ENCODE data around the gene ING1.
A peak's percentile ranks its signal among the peaks of the same experiment; 100 is the strongest.

ING1 gene

DNA sequence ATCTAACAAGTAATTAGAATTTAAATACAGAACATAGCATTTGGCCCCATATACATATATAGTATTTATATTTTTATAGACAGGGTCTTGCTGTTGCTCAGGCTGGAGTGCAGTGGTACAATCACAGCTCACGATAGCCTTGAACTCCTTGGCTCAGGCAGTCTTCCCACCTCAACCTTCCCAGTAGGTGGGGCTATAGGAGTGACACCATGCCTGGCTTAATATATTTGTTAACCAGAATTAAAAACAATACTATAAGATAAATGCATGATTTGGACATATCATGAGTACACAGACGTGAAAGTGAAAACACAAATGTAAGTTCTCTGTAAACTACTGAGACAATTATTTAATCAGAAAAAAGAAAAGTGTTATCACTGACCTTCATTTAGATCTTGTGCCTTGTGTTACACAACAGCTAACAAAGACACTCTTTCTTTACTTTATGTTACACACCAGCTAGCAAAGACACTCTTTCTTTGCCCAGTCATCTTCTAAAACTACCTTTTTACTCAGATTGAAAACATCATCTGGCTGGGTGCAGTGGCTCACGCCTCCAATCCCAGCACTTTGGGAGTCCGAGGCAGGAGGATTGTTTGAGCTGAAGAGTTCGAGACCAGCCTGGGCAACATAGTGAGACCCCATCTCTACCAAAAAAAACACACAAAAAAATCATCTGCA, 30.2 kb upstream of the ING1 start:
- DNase-seq: peak in 1 of 2 donors; percentile 49
- Histone ChIP-seq H2BK120ac (ENCODE audit: insufficient read depth, low read length, poor library complexity) (no peak overlapping the region), H4K8ac (ENCODE audit: low read depth, low read length) (no peak overlapping the region), H3K4me3 (ENCODE audit: low read depth, low read length) (no peak overlapping the region), H2AK5ac (ENCODE audit: low read length) (no peak overlapping the region), H3K9ac (ENCODE audit: low read length) (no peak overlapping the region), H2BK12ac (ENCODE audit: low read length) (no peak overlapping the region), H3K4ac (ENCODE audit: low read depth, low read length) (no peak overlapping the region), H3K14ac (ENCODE audit: low read length) (no peak overlapping the region), H3K23ac (ENCODE audit: low read length) (no peak overlapping the region), H3K9me3 (ENCODE audit: insufficient read depth, low read depth, low read length) (no peaks in the 10 kb centered on the region), H3K36me3 (ENCODE audit: control insufficient read depth in 1 of 2, insufficient read depth in 2 of 2, low read length in 2 of 2) (peaks cover 45 to 58% of the 10 kb centered on the region in 2 experiments), H3K27ac (ENCODE audit: low read depth, low read length) (no peak overlapping the region), H3K18ac (ENCODE audit: low read length) (no peak overlapping the region), H3K27me3 (ENCODE audit: insufficient read depth, low read length) (no peaks in the 10 kb centered on the region), H4K91ac (ENCODE audit: low read depth, low read length) (no peak overlapping the region), H3K79me2 (ENCODE audit: control insufficient read depth, insufficient read depth, low read length, poor library complexity) (no peaks in the 10 kb centered on the region), H3K4me2 (ENCODE audit: low read length) (no peak overlapping the region), H3K4me1 (ENCODE audit: control insufficient read depth in 1 of 2, insufficient read depth in 2 of 2, low read length in 2 of 2) (no peaks in the 10 kb centered on the region), H2AFZ (ENCODE audit: insufficient read depth, low read length, poor library complexity) (no peak overlapping the region), H2BK5ac (ENCODE audit: low read depth, low read length, poor library complexity) (no peak overlapping the region), H4K12ac (ENCODE audit: low read depth, low read length) (no peak overlapping the region), H3K79me1 (ENCODE audit: low read length) (no peaks in the 10 kb centered on the region)
- WGBS (ENCODE audit: extremely low coverage, insufficient coverage, insufficient read length): no CpG with 5 or more reads among the region's 5 CpGs

DNA sequence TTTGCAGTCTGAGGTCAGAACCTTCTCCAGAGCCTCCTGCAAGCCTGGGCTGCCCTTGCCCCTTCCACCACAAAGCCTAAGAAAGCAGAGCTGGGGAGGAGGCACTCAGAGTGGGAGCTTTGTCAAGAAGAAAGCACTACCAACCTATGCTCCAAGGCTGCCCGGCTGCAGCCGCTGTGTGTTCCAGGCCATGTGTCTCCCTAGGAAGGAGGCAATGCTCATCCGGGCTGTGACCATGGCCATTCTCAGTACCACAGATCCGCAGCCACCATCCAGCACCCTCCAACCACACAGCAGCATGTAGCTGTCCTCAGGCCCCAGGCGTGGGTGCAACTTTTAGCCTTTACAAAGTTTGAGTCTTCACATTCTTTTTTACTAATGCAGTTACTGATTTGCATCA, 29.6 kb upstream of the ING1 start:
- no peaks in the 10 kb centered on the region for H3K79me2 ChIP-seq (ENCODE audit: control insufficient read depth, insufficient read depth, low read length, poor library complexity)
- H4K8ac ChIP-seq (ENCODE audit: low read depth, low read length): no peak overlapping the region
- H3K27ac ChIP-seq (ENCODE audit: low read depth, low read length): no peak overlapping the region
- no CpG with 5 or more reads among the region's 5 CpGs for WGBS (ENCODE audit: extremely low coverage, insufficient coverage, insufficient read length)
- no peak for DNase-seq
- H3K27me3 ChIP-seq (ENCODE audit: insufficient read depth, low read length): no peaks in the 10 kb centered on the region
- H2AFZ ChIP-seq (ENCODE audit: insufficient read depth, low read length, poor library complexity): no peak overlapping the region
- no peak overlapping the region for H2AK5ac ChIP-seq (ENCODE audit: low read length)
- no peak overlapping the region for H3K4me2 ChIP-seq (ENCODE audit: low read length)
- H3K4ac ChIP-seq (ENCODE audit: low read depth, low read length): no peak overlapping the region
- no peak overlapping the region for H3K9ac ChIP-seq (ENCODE audit: low read length)
- no peak overlapping the region for H4K91ac ChIP-seq (ENCODE audit: low read depth, low read length)
- H2BK5ac ChIP-seq (ENCODE audit: low read depth, low read length, poor library complexity): no peak overlapping the region
- no peaks in the 10 kb centered on the region for H3K4me1 ChIP-seq (ENCODE audit: control insufficient read depth in 1 of 2, insufficient read depth in 2 of 2, low read length in 2 of 2)
- no peak overlapping the region for H3K14ac ChIP-seq (ENCODE audit: low read length)
- no peak overlapping the region for H2BK120ac ChIP-seq (ENCODE audit: insufficient read depth, low read length, poor library complexity)
- no peak overlapping the region for H3K23ac ChIP-seq (ENCODE audit: low read length)
- peak overlapping the region; percentile 8 for H3K4me3 ChIP-seq (ENCODE audit: low read depth, low read length)
- no peak overlapping the region for H2BK12ac ChIP-seq (ENCODE audit: low read length)
- no peaks in the 10 kb centered on the region for H3K9me3 ChIP-seq (ENCODE audit: insufficient read depth, low read depth, low read length)
- H3K18ac ChIP-seq (ENCODE audit: low read length): no peak overlapping the region
- H3K79me1 ChIP-seq (ENCODE audit: low read length): no peaks in the 10 kb centered on the region
- H3K36me3 ChIP-seq (ENCODE audit: control insufficient read depth in 1 of 2, insufficient read depth in 2 of 2, low read length in 2 of 2): peaks cover 41 to 53% of the 10 kb centered on the region in 2 experiments
- no peak overlapping the region for H4K12ac ChIP-seq (ENCODE audit: low read depth, low read length)

- no peak overlapping the region for H3K18ac ChIP-seq (ENCODE audit: low read length)
- H3K4me1 ChIP-seq (ENCODE audit: control insufficient read depth in 1 of 2, insufficient read depth in 2 of 2, low read length in 2 of 2): no peaks in the 10 kb centered on the region
- H2BK120ac ChIP-seq (ENCODE audit: insufficient read depth, low read length, poor library complexity): no peak overlapping the region
- no peak overlapping the region for H3K14ac ChIP-seq (ENCODE audit: low read length)
- H4K8ac ChIP-seq (ENCODE audit: low read depth, low read length): no peak overlapping the region
- H3K9ac ChIP-seq (ENCODE audit: low read length): no peak overlapping the region
- no peak overlapping the region for H3K4ac ChIP-seq (ENCODE audit: low read depth, low read length)
- H3K79me1 ChIP-seq (ENCODE audit: low read length): no peaks in the 10 kb centered on the region
- H3K79me2 ChIP-seq (ENCODE audit: control insufficient read depth, insufficient read depth, low read length, poor library complexity): no peaks in the 10 kb centered on the region
- H3K9me3 ChIP-seq (ENCODE audit: insufficient read depth, low read depth, low read length): no peaks in the 10 kb centered on the region
- H2BK5ac ChIP-seq (ENCODE audit: low read depth, low read length, poor library complexity): no peak overlapping the region
- no peak overlapping the region for H4K91ac ChIP-seq (ENCODE audit: low read depth, low read length)
- no peak overlapping the region for H2AK5ac ChIP-seq (ENCODE audit: low read length)
- no peak overlapping the region for H2BK12ac ChIP-seq (ENCODE audit: low read length)
- H3K27me3 ChIP-seq (ENCODE audit: insufficient read depth, low read length): no peaks in the 10 kb centered on the region
- no peak overlapping the region for H3K4me2 ChIP-seq (ENCODE audit: low read length)
- no peak overlapping the region for H3K27ac ChIP-seq (ENCODE audit: low read depth, low read length)
- DNase-seq: no peak
- H3K36me3 ChIP-seq (ENCODE audit: control insufficient read depth in 1 of 2, insufficient read depth in 2 of 2, low read length in 2 of 2): peaks cover 41 to 52% of the 10 kb centered on the region in 2 experiments
- no peak overlapping the region for H3K23ac ChIP-seq (ENCODE audit: low read length)
- no CpG with 5 or more reads among the region's 8 CpGs for WGBS (ENCODE audit: extremely low coverage, insufficient coverage, insufficient read length)
- H3K4me3 ChIP-seq (ENCODE audit: low read depth, low read length): no peak overlapping the region
- H2AFZ ChIP-seq (ENCODE audit: insufficient read depth, low read length, poor library complexity): no peak overlapping the region
- H4K12ac ChIP-seq (ENCODE audit: low read depth, low read length): no peak overlapping the region
These were observed 29.0 kb upstream of the ING1 start for GRCh38 chr13:110684388-110685056.

- H2BK5ac ChIP-seq (ENCODE audit: low read depth, low read length, poor library complexity): no peak overlapping the region
These were observed 28.0 kb upstream of the ING1 start for GRCh38 chr13:110685305-110686020.

More at GRCh38 chr13:110685305-110686020, 28.0 kb upstream of the ING1 start:
- peak; percentile 78 to 81 for DNase-seq
- H3K79me1 ChIP-seq (ENCODE audit: low read length): no peaks in the 10 kb centered on the region
- H4K91ac ChIP-seq (ENCODE audit: low read depth, low read length): no peak overlapping the region
- no peak overlapping the region for H4K8ac ChIP-seq (ENCODE audit: low read depth, low read length)
- H3K4ac ChIP-seq (ENCODE audit: low read depth, low read length): no peak overlapping the region
- no peak overlapping the region for H3K27ac ChIP-seq (ENCODE audit: low read depth, low read length)
- H2AFZ ChIP-seq (ENCODE audit: insufficient read depth, low read length, poor library complexity): no peak overlapping the region
- no peaks in the 10 kb centered on the region for H3K4me1 ChIP-seq (ENCODE audit: control insufficient read depth in 1 of 2, insufficient read depth in 2 of 2, low read length in 2 of 2)
- peaks cover 39 to 52% of the 10 kb centered on the region in 2 experiments for H3K36me3 ChIP-seq (ENCODE audit: control insufficient read depth in 1 of 2, insufficient read depth in 2 of 2, low read length in 2 of 2)
- no peaks in the 10 kb centered on the region for H3K9me3 ChIP-seq (ENCODE audit: insufficient read depth, low read depth, low read length)
- no peaks in the 10 kb centered on the region for H3K79me2 ChIP-seq (ENCODE audit: control insufficient read depth, insufficient read depth, low read length, poor library complexity)
- no peak overlapping the region for H3K23ac ChIP-seq (ENCODE audit: low read length)
- H4K12ac ChIP-seq (ENCODE audit: low read depth, low read length): no peak overlapping the region
- no CpG with 5 or more reads among the region's 11 CpGs for WGBS (ENCODE audit: extremely low coverage, insufficient coverage, insufficient read length)
- H2AK5ac ChIP-seq (ENCODE audit: low read length): no peak overlapping the region
- no peak overlapping the region for H3K4me2 ChIP-seq (ENCODE audit: low read length)
- H2BK12ac ChIP-seq (ENCODE audit: low read length): no peak overlapping the region
- no peak overlapping the region for H2BK120ac ChIP-seq (ENCODE audit: insufficient read depth, low read length, poor library complexity)
- H3K4me3 ChIP-seq (ENCODE audit: low read depth, low read length): no peak overlapping the region
- H3K27me3 ChIP-seq (ENCODE audit: insufficient read depth, low read length): no peaks in the 10 kb centered on the region
- H3K18ac ChIP-seq (ENCODE audit: low read length): no peak overlapping the region
- H3K14ac ChIP-seq (ENCODE audit: low read length): no peak overlapping the region
- H3K9ac ChIP-seq (ENCODE audit: low read length): no peak overlapping the region

Data from trophoblast cell (in vitro differentiated cells and primary cell).